HG03521 (cell line): ENCODE results near the gene ARHGAP45.

ENCODE experiments used
- ATAC-seq: cut with Tn5 transposase; IDR thresholded peaks from one replicate; pipeline ENCODE4 v1.9.1; 2021; ENCODE audit warnings: mild to moderate bottlenecking, moderate library complexity; ENCODE audit not compliant: unreplicated experiment

Gene ARHGAP45

DNA sequence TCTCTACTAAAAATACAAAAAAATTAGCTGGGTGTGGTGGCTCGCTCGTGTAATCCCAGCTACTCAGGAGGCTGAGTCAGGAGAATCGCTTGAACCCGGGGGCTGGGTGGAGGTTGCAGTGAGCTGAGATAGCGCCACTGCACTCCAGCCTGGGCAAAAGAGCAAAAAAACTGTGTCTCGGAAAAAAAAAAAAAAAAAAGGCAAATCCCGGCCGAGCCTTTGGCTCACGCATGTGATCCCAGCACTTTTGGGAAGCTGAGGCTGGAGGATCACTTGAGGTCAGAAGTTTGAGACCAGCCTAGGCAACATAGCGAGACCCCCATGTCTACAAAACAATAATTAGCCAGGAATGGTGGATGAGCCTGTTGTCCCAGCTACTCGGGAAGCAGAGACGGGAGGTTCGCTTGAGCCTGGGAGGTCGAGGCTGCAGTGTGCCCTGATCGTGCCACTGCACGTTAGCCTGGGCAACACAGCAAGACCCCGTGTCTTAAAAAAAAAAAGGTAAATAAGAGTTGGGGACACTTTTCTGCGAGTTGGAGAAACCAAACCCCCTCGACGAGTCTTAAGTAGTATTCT lies 36.3 kb downstream of the ARHGAP45 start:
- peak; percentile 2 for ATAC-seq

DNA sequence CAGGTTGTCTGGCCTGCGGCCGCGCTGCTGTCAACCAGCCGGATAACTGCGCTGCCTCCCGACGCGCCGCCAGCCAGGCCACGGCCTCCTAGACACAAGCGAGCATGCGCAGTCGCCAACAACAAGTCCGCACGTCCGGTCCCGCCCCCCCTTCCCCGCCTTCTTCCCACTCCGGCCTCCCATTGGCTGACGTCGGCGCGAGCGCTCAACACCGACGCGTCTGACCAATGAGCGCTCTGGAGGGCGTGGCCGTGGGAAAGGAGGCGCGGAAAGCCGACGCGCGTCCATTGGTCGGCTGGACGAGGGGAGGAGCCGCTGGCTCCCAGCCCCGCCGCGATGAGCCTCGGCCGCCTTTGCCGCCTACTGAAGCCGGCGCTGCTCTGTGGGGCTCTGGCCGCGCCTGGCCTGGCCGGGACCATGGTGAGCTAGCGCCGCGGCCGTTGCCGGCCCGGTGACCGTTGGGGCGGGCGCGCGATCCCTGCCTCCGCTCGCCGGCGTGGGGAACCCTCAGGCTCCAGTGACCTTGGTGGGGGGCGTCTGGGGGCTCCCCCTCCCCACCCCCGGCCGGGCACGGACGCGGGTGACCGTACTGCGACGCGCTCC lies 36.8 kb downstream of the ARHGAP45 start, which contains the start of gene GPX4:
Gene GPX4 (plus strand): TSS at position 287 of the 603 bp plus-strand sequence. CDS start 50 bp downstream, at position 337.
- peak; percentile 68 for ATAC-seq

DNA sequence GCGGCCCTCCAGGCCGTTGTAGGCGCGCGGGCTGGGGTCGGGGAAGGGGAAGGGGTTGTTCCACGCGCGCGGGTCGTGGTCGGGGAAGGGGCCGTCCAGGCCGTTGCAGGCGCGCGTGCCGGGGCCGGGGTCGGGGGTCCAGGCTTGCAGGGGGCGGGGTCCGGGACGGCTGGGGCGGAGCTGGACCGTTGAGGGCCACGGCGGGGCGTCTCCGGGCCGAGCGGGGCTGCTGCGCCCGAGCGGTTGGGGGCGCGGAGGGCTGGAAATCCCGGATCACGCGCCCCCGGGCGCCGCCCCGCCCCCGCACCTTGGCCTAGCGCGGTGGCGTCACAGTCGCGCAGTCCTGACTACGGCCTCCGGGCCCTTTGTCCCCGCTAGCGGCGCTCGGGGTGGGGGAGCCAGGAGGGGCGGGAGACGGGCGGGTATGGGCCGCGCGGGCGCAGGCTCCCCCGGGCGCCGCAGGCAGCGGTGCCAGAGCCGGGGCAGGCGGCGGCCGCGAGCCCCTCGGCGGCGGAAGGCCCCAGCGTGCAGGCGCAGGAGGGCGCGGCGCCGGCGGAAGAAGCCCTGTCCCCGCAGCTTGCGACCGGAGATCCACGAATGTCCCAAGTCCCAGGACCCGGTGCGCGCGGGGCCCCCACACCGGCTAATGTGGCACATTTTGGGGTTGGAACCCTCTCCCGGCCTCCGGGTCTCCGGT lies 37.5 kb downstream of the ARHGAP45 start:
- ATAC-seq, result peak; percentile 37

DNA sequence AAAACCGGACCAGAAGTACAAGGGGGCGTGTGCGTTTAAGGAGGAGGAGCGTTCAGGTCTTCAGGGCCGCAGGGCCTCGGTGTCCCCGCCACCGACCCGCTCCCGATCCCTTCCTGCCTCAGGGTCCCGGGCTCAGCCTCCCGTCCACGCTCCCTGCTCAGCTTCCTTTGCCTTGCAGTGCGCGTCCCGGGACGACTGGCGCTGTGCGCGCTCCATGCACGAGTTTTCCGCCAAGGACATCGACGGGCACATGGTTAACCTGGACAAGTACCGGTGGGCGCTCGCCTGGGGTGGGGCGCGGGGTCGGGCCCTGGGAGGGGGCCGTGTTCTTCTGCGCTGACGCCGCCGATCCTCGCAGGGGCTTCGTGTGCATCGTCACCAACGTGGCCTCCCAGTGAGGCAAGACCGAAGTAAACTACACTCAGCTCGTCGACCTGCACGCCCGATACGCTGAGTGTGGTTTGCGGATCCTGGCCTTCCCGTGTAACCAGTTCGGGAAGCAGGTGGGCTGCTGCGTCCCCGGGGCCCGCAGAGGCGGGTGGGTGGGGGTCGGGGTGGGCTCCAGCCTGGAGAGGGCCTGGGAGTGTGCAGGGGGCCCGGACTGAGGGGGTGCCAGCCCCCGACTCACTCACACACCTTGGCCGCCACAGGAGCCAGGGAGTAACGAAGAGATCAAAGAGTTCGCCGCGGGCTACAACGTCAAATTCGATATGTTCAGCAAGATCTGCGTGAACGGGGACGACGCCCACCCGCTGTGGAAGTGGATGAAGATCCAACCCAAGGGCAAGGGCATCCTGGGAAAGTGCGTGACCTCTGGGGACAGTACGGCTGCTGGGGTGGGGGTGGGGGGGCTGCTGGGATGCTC lies 38.3 kb downstream of the ARHGAP45 start:
- no peak for ATAC-seq

DNA sequence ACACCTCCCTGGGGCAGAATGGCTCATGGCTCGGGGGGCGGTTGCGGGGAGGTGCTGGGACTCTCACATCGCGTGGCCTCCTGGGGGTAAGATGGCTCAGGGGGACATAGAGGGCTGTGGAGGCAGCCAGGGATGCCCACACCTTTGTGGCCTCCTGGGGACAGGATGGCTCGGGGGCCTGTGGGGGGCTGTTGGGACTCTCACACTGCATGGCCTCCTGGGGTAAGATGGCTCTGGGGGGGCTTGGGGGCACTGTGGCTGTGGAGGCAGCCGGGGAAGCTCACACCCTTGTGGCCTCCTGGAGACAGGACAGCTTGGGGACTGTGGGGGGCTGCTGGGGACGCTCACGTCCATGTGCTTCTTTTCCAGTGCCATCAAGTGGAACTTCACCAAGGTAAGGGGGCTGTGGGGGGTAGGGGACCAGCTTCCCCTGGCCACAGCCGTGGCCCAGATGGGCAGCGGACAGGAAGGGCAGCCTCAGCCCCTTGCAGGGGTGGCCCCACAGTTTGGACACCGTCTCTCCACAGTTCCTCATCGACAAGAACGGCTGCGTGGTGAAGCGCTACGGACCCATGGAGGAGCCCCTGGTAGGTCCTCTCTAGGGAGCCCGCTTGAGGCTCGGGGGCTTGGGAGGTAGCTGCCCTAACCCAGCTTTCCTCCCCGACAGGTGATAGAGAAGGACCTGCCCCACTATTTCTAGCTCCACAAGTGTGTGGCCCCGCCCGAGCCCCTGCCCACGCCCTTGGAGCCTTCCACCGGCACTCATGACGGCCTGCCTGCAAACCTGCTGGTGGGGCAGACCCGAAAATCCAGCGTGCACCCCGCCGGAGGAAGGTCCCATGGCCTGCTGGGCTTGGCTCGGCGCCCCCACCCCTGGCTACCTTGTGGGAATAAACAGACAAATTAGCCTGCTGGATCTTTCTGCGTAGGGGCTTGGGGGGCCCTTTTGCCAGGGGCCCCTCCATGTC lies 39.2 kb downstream of the ARHGAP45 start:
- ATAC-seq, result no peak

DNA sequence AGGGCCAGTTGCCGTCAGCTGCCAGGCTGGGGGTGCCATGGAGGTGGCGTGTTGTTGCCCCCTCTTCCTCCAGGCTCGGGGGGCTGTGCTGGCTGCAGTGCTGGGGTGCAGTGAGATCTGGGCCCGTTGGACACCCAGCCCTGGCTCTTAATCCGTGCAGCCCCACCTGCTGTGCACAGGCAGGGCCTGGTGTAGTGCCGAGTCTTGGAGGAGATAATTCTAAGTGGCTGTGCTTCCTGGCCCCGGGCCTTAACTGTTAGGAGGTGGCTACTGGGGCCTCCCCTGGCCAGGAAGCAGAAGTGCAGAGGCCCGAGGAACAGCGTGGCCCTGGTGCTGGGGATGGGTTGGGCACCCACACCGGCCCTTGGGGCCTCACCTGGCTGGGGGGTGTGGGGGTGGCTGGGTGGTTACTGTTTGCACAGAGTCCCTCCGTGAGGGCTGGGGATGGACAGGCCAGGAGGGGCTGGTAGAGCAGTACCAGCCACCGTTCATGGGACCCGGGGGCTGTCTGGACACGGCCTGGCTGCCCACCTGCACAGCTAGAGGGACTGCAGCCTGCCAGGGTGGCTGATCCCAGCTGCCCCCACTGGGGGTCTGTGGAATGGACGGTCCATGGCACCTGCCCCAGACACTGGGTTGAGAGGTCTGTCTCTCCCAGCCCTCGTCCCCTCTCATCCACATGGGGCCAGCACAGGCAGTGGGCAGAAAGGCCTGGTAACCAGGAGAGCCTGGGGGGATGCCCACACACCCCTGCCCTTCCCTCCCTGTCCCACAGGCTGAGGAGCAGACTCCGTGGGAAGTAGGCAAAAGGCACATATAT lies 40.1 kb downstream of the ARHGAP45 start:
- no peak for ATAC-seq

DNA sequence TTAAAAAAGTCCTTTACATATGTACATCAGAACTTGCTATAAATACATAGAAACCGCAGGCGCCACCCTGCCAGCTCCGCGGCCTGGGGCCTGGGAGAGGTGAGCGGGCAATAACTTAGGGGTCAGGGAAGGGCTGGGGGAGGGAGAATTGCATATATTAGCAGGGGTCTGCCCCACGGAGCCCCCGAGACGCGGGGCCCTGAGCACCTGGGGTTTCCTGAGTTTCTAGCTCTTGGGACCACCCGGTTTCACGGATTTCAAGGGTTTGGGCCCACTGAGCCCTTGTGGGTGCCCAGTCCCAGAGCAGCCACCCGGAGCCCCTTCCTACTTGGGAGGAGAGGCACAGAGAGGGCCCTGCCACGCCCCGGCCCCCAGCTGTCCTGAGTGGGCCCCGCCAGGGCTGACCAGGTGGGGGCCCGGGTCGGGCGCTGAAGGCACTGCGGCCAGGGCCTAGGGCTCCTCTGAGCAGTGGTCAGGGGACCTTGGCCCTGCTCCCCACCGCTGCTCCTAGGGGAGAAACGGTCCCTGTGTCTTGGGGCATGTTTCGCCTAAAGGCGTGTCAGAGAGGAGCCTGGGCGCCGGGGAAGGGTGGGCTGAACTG lies 40.8 kb downstream of the ARHGAP45 start:
- ATAC-seq, result no peak

DNA sequence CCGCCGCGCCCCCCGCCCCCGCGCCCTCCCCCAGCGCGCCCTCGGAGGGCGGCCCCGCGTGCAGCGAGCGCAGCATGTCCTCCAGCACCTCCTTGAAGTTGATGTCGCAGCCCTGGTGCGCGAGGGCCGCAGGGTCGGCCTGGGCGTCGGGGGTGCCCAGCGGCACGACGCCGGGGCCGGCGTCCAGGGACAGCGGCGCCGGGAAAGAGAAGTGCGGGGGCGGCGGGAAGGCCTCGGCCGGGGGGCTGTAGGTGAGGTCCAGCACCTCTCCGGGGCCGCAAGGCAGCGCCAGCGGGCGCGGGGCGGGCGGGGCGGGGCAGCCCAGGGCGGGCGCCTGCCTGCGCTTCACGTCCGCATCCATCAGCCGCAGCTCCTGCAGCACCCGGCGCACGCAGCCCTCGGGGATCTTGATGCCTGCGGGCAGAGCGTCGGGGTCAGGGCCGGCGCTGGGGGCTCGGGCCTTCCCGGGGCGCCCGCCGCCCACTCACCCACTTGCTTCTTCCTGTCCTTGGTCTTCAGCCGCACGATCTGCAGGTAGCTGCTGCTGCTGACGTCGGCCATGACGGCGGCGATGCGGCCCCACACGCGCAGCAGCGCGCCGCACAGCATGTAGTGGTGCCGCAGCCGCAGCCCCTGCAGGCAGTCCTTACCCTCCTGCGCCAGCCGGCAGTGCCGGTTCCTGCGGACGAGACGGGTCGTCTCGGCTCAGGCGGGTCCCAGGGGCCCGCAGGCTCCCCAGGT lies 41.5 kb downstream of the ARHGAP45 start:
- ATAC-seq, result no peak

DNA sequence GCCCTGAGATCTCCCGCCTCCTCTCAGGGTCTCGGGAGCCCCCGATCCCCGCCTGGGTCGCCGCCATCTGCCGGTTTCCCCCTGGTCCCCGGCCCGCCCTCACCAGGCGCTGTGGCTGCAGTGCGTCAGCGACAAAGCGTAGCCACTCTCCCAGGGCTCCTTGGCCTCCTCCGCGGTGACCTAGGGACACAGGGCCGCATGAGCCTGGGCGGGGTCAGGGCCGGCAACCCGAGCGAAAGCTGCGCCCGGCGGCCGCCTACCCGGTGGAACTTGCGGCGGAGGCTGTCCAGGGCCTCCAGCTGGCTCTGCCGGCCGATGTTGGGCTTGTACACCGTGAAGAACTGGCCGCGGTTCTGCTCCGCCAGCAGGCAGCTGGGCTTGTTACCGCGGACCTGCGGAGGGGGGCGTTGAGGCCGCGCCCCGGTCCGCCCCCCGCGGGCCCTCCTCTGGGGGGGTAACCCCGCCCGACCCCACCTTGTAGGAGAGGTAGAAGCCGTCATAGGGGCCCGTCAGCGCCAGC lies 42.1 kb downstream of the ARHGAP45 start:
- ATAC-seq, result no peak

DNA sequence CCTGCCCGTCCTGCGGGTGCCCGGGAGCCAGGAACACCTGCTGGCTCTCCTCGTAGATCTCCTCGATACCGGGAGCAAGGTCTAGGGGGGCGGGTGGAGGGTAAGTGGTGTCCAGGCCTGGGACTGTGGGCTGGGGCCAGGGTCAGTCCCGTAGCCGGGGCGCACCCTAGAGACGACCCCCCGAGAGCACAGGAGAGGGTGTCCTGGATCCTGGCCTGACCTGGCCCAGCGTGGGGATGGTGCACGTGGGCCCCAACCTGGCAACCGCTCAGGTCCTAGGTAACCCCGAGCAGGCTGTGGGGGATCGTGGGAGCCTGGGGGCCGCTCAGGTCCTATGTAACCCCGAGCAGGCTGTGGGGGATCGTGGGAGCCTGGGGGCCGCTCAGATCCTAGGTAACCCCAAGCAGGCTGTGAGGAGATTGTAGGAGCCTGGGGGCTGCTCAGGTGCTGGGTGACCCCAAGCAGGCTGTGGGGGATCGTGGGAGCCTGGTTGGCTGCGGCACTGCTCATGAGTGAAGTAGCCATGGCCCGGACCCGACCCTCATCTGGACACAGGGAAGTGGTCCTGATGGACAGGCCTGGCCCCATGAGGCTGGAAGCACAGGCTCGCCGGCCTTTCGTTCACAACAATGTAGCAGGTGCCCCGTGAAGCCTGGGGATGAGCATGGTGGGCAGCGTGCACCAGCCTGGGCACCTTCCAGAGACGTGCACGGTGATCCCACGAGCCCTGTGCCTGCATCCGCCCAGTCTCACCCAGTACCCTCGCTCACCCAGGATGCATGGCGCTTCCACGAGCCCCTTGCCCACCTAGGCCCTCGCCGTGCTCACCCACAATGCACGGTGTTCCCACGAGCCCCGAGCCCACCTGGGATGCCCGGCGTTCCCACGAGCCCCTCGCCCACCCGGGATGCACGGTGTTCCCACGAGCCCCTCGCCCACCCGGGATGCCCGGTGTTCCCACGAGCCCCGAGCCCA lies 43.0 kb downstream of the ARHGAP45 start:
- ATAC-seq, result no peak

DNA sequence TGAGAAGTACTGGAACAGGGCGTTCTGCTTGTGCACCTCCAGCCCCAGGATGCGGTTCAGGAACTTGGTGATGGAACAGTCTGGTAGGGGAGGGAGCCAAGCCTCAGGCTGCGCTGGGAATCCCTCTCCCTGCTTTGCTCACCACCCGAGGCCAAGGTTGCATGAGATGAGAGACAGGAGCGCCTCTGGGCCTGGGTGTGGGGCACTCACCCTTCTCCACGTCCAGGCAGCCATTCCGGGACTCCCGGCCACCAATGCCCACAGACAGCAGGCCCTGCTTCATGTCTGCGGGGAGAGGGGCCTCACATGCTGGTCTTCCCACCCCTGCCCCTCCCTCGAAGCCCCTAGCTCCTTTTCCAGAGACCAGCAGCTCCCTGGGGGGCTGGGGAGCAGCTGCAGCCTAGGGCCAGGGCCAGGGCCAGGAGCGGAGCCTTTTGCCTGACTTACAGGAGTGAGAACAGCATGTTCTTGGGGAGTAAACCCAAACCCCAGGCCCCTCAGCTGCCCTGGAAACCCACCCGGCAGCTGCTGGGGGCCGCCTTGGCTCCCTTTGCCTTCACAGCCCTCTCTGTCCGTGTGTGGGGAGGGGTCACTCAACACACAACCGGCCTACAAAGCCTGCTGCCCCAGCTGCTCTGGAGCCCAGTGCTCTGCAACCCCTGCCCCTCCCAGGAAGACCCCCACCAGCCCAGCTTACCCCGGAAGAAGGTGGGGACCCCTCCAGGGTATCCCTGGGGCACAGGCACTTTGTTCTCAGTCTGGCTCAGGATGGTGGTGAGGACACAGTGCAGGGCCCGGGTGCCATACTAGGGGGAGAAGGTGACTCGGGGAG lies 44.1 kb downstream of the ARHGAP45 start:
- no peak for ATAC-seq

DNA sequence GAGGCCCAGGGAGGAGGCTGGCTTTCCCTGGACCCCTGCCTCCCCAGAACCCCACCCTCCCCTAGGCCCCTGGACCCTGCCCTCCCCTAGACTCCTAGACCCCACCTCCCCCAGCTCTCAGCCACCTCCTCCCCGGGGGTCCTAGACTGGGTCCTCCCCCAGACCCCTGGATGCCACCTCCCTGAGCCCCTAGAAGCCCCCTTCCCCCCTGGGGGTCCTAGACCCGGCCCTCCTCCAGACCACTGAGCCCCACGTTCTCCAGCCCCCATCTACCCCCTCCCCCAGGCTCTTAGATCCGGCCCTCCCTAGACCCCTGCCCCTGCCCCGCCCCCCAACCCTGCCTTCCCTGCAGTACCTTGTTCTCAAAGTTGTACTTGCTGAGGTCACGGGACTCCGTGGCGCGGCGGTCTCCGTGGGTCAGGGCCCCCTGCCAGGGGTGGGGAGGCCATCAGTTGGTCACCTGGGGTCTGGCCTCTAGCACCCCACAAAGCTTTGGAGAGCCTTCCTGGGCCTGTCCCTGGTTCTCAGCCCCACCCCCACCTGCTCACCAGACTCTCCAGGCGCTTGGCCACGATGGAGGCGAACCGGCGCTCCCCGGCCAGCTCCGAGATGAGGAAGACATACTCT lies 44.8 kb downstream of the ARHGAP45 start:
- ATAC-seq, result no peak

DNA sequence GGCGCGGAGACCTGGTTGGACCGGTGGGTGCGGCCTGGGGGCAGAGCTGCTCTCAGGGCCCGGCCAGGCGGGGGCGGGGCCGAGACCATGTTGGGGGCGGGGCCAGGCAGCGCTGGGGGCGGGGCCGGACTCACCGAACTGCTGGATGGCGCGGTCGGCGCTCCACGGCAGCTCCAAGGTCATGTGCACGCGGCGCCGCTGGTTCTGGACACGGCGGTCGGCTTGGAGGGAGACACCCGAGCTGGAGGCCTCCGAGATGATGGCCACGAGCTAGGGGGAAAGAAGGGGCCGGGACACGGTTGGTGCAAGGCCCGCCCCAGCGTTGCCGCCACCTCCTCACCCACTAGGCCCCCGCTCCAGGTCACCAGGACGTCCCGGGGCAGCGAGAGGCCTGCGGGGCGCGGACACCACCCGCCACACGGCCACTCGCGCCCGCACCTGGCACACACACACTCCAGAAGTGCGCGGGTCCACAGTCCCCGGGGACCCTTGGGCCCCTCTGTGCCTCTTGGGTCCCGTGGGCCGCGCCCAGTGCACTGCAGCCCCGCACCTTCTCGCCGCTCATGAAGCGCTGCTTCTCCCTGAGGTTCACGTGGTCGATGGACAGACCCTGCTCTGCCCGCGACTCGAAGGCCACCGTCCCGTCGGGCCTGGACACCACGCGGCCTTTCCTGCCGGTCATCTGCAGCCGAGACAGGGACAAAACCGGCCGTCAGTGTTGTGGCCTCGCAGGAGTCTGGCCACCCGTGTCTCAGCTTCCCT lies 45.5 kb downstream of the ARHGAP45 start:
- ATAC-seq, result no peak

DNA sequence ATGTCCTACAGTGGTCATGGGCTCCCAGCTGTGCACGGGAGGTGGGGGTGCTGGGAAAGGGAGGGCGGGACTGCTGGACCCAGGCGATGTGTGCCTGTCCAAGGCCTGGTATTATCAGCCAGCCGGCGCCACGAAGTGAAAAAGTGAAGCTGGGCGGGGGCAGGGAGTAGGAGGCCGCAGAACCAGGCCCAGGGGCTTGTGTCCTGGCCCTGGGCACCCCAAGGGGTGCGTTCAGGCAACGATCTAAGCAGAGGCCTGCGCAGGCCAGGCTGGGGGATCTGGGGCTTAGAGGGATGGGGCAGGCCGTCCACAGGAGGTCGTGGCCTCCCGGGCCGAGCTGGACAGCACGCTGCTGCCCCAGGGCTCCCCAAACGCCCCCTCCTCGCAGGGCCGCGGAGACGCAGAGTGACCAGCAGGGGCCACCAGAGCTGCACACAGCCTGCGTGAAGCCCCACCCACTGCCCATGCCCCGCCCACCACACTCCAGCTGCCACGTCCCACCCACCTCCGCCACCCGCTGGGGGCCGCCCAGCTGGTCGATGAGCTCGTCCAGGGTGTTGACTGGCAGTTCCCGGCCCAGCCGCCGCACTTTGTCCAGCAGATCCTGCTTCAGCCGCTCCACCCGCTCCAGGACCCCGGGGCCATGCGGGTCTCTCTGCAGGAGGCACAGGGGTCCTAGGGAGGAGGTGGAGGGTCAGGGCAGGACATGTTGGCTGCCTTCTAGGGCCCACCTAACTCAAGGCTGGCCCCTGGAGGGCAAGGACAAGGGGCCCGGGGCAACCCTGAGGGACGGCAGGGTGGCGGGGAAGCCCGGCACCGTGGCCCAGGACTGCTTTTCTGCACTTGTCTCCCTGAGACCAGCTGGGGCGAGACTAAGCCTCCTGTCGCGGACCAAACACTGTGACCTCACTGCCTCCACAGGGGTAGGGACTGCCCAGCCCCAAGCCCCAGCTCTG lies 46.3 kb downstream of the ARHGAP45 start:
- ATAC-seq, result no peak
